Activated CD4-positive, alpha-beta T cell treated with anti-CD3 and anti-CD28 coated beads, Interleukin-2, amount 50 U/mL, for 24 hours (primary cell): Measurements from ENCODE around the gene CNN2.

Experiments used
- DNase-seq, 2 donors: peaks; one replicate each; pipeline ENCODE4 v3.0.0-alpha.2; 2020; ENCODE audit warnings: low read depth in 1 of 2, low spot score in 1 of 2

The CNN2 gene

GRCh38 chr19:1080360-1081161 lies 54.2 kb downstream of the CNN2 start:
- no peak for DNase-seq

GRCh38 chr19:1081301-1082164 lies 55.1 kb downstream of the CNN2 start:
- DNase-seq, result no peak

DNA sequence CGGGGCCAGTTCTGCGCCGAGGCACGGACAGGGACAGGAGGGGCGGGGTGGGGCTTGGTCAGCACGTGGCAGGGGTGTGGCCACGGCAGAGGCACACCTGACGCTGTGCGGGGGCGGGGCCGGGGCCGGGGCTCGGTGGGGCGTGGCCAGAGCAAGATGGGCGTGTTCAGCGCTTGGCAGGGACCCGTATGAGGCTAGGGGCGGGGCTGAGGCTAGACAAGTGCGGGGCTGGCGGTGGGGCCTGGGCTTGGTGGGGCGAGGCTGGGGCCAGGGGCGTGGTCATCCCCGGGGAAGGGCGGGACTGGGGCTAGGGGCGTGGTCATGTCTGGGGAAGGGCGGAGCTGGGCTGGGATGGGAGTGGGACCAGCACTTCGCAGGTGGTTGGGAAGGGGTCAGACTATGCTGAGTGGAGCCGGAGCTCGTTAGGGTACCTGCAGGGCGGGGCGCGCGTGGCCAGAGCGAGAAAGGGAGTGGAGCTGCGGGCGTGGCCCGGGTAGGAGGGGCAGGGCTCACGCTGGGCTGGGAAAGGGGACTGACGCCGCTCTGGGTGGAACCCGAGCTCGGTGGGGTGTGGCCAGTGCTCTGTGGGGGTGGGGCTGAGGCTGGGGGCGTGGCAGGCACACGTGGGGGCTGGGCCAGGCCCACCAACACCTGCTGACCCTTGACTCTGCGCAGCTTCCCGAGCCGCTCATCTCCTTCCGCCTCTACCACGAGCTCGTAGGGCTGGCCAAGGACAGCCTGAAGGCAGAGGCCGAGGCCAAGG lies 55.9 kb downstream of the CNN2 start:
- DNase-seq, result peak in 1 of 2 donors; percentile 68

- DNase-seq, result no peak
These were observed 56.8 kb downstream of the CNN2 start for GRCh38 chr19:1082928-1083816.

GRCh38 chr19:1084024-1084868 lies 57.8 kb downstream of the CNN2 start:
- DNase-seq, result no peak

GRCh38 chr19:1085053-1085658 lies 58.7 kb downstream of the CNN2 start:
- no peak for DNase-seq

- no peak for DNase-seq
These were observed 59.5 kb downstream of the CNN2 start for GRCh38 chr19:1085676-1086442.

- no peak for DNase-seq
These were observed 60.2 kb downstream of the CNN2 start for GRCh38 chr19:1086613-1087012.

DNA sequence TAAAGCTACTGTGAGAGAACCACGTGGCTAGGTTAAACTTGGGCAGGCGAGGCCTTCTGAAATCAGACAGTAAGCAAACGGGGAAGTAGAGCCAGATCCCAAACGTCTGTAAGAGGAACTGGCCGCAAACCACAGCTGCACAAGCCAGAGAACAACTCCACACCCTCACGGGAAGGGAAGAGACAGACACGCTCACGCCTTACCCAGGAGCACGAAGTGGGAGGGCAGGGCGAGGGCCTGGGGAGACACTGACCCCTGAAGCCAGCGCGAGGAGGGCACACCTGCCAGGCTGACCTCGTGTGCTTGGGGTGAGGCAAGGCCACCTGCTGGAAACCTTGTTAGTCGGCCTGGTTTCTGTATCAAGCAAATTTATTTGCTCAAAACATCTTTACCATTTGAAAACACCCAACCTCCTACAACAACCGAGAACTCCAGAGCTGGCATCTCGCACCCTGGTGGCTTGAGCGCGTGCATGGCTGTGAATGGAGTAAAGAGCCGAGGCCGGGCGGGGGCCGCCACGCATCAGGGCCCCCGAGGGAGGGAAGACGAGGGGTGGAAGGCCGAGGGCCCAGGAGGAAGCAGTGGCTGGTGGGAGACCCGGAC lies 61.5 kb downstream of the CNN2 start:
- no peak for DNase-seq

- no peak for DNase-seq
These were observed 62.1 kb downstream of the CNN2 start for GRCh38 chr19:1088416-1089010.
